Central memory CD8-positive, alpha-beta T cell (primary cell): ENCODE results near the gene AFF3.

ENCODE experiments used
- ATAC-seq: fragments of 150-1000 bp; cut with Tn5 transposase; replicated peaks from 2 replicates; pipeline ENCODE4 v1.10.0; 2022; ENCODE audit warnings: mild to moderate bottlenecking, moderate FRiP score, moderate number of reproducible peaks; ENCODE audit not compliant: poor library complexity, severe bottlenecking; ENCODE audit errors: extremely low read depth
- DNase-seq, 2 donors: peaks; one replicate each; pipeline ENCODE4 v3.0.0; 2021; ENCODE audit warnings: low spot score in 2 of 2
- H3K27ac Mint-ChIP-seq: one replicate; pipeline ENCODE4 v1.8.0; 2022; ENCODE audit warnings: low read depth, mild to moderate bottlenecking, moderate library complexity, mixed read lengths
- H3K27me3 Mint-ChIP-seq: one replicate; pipeline ENCODE4 v1.8.0; 2022; ENCODE audit warnings: mixed read lengths
- H3K36me3 Mint-ChIP-seq: one replicate; pipeline ENCODE4 v1.8.0; 2022; ENCODE audit warnings: mild to moderate bottlenecking, moderate library complexity, mixed read lengths; ENCODE audit not compliant: insufficient read depth
- H3K4me1 Mint-ChIP-seq: one replicate; pipeline ENCODE4 v1.8.0; 2022; ENCODE audit warnings: mixed read lengths
- H3K4me3 Mint-ChIP-seq: one replicate; pipeline ENCODE4 v1.8.0; 2022; ENCODE audit warnings: mild to moderate bottlenecking, moderate library complexity, mixed read lengths
- H3K9me3 Mint-ChIP-seq: one replicate; pipeline ENCODE4 v1.8.0; 2022; ENCODE audit warnings: mixed read lengths

The AFF3 gene

DNA sequence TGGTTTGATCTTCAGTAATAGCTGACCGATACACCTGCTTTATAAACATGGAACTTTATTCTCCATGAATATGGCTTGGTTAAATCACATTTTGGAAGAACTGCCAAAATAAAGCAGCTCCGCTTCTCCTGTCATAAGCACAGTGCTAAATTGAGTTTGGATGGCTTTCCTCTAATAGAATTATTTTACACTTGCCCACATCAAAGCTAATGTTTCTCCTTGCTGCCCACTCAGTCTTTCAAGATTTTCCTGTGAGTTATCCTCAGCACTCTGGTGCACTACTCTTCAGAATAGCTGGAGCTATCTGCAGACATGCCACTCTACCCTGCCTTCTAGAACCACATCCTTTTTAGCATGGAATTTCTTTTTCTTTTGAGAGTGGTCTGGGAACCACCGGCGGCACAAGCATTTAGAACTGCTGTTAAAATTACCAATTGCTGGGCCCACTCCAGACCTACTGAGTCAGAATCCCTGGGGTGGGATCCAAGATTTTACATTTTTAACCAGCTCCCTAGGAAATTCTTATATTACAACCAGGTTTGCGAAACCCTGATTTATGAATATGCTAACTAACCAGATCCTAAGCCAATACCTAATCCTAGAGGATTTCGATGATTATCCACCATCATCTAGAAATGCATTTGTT is 283.3 kb downstream of the AFF3 start:
- no peaks in the 10 kb centered on the region for H3K27me3 Mint-ChIP-seq
- H3K36me3 Mint-ChIP-seq = no peaks in the 10 kb centered on the region
- H3K4me3 Mint-ChIP-seq = no peak overlapping the region
- DNase-seq = no peak
- no peak overlapping the region for H3K27ac Mint-ChIP-seq
- ATAC-seq = no peak
- H3K9me3 Mint-ChIP-seq = no peaks in the 10 kb centered on the region
- peaks cover 7% of the 10 kb centered on the region for H3K4me1 Mint-ChIP-seq

DNA sequence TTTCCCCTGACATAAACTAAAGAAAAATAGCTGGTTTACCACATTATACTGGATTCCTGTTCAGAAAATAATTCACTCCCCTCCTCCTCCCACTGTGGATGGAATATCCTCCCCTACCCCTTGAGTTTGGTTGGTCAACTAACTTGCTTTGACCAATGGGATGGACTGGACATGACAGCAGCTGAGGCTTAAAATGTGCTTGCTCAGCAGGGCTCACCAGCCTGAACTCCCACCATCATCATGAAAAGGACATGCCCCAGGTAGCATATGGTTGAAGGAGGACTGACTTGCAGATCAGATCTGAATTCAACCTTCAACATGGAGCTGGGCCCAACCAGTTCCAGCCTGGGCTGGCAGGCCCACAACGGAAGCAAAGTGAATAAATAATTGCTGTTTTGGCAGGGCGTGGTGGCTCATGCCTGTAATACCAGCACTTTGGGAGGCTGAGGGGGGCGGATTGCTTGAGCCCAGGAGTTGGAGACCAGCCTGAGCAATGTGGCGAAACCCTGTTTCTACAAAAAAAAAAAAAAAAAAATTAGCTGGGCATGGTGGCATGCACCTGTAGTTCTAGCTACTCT is 284.4 kb downstream of the AFF3 start:
- Mint-ChIP-seq H3K4me3 (no peak overlapping the region), H3K27me3 (no peaks in the 10 kb centered on the region), H3K4me1 (peaks cover 7% of the 10 kb centered on the region), H3K36me3 (no peaks in the 10 kb centered on the region), H3K27ac (no peak overlapping the region), H3K9me3 (no peaks in the 10 kb centered on the region)
- no peak for DNase-seq
- no peak for ATAC-seq

DNA sequence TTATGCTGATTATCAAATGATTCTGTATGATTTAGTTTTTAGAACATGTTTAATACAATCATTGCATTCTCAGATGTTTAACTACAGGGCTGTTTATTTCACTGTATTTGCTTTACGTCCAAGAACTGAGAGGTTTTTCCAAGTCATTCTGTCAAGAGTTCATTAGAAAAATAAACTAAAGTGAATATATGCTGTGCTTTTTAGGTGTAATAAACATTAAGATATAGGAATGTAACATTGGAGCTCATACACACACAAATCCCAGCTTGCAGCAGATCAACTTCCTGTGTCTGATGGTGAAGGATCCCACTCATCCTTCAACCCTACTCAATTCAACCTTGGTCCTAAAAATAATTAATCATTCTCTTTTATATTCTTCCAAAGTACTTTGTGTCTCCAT is 285.0 kb downstream of the AFF3 start:
- H3K27me3 Mint-ChIP-seq = no peaks in the 10 kb centered on the region
- ATAC-seq = no peak
- DNase-seq = no peak
- H3K9me3 Mint-ChIP-seq = no peaks in the 10 kb centered on the region
- H3K4me1 Mint-ChIP-seq = peaks cover 7% of the 10 kb centered on the region
- no peaks in the 10 kb centered on the region for H3K36me3 Mint-ChIP-seq
- no peak overlapping the region for H3K27ac Mint-ChIP-seq
- no peak overlapping the region for H3K4me3 Mint-ChIP-seq

DNA sequence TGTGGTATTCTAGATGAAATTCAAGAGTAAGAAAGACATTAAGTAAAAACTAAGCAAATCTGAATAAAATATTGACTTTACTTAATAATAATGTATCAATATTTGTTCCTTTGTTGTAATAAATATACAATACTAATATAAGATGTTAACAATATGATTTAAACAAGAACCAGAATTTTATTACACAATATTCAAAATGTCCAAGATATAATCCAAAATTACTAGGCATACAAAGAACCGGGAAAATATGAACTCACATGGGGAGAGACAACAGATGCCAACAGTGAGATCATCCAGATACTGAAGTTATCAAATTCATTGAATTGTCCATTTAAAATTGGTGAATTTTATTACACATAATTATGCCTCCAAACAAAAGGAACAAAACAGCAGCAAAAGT is 286.3 kb downstream of the AFF3 start:
- Mint-ChIP-seq H3K36me3 (no peaks in the 10 kb centered on the region), H3K9me3 (no peaks in the 10 kb centered on the region), H3K27me3 (no peaks in the 10 kb centered on the region), H3K4me3 (no peak overlapping the region), H3K4me1 (peaks cover 2% of the 10 kb centered on the region), H3K27ac (no peak overlapping the region)
- DNase-seq (no peak), ATAC-seq (no peak)

DNA sequence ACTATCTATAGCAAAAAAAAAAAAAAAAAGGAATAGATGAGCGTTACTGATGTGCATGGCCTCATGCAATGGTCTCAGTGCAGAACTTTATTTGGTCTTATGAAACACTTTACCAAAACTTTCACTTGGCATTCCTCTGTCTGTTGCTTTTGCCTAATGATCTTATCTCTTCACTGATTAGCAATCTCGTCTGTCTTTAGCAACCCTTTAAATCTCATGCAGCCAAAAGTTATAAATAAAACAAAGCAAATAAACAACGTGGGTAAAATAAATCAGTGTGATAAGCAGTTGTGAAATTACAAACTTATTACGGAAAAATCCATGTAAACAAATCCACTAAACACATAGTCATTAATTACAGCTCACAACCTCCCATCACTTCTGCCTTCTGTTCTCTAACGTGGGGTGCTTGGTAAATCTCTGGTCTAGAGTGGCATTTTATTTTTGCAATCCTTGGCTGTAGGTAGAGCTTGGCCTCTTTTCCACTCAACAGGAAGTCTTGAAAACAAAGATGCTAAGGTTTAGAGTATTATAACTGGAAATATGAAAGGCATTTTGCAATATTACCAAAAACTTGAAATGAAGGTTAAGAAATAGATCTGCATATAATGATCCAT is 288.0 kb downstream of the AFF3 start:
- no peaks in the 10 kb centered on the region for H3K36me3 Mint-ChIP-seq
- DNase-seq = no peak
- no peaks in the 10 kb centered on the region for H3K4me1 Mint-ChIP-seq

GRCh38 chr2:99852956-99853355 is 289.4 kb downstream of the AFF3 start:
- Mint-ChIP-seq H3K4me1 (no peaks in the 10 kb centered on the region), H3K4me3 (no peak overlapping the region), H3K27ac (no peak overlapping the region), H3K36me3 (no peaks in the 10 kb centered on the region), H3K27me3 (no peaks in the 10 kb centered on the region), H3K9me3 (no peaks in the 10 kb centered on the region)
- no peak for DNase-seq
- ATAC-seq = no peak

More for the DNA sequence above, 288.0 kb downstream of the AFF3 start:
- no peaks in the 10 kb centered on the region for H3K9me3 Mint-ChIP-seq
- no peak overlapping the region for H3K4me3 Mint-ChIP-seq
- ATAC-seq = no peak
- H3K27me3 Mint-ChIP-seq = no peaks in the 10 kb centered on the region
- H3K27ac Mint-ChIP-seq = no peak overlapping the region

DNA sequence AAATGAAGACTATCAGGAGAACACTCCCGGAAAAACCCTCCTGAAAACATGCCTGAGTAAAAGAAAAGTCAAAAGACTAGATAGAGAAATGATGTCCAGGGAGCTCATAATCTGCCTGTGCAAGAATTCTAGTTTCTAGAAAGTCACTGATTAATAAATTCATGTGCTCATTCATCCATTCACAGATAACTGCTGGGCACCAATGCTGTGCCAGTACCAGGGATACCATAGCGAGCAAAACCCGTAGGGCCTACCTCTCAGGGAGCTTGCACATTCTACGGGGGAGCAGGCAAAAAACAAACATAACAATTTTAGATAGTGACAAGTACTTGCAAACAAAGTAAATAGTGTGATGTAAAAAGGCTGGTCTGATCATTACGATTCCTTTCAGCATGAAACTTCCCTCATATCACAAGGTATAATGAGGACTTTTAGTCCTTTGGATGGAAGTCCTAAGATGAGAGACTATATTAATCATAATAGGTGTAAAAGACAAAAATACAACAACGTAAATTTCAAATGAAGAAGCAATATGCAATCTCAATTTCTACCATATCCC is 289.9 kb downstream of the AFF3 start:
- Mint-ChIP-seq H3K4me3 (no peak overlapping the region), H3K9me3 (no peaks in the 10 kb centered on the region), H3K27me3 (no peaks in the 10 kb centered on the region), H3K36me3 (no peaks in the 10 kb centered on the region), H3K27ac (no peak overlapping the region), H3K4me1 (no peaks in the 10 kb centered on the region)
- ATAC-seq = no peak
- no peak for DNase-seq

GRCh38 chr2:99851811-99852210 is 290.6 kb downstream of the AFF3 start:
- no peaks in the 10 kb centered on the region for H3K9me3 Mint-ChIP-seq
- H3K4me1 Mint-ChIP-seq = no peaks in the 10 kb centered on the region
- H3K27me3 Mint-ChIP-seq = no peaks in the 10 kb centered on the region
- no peak overlapping the region for H3K4me3 Mint-ChIP-seq
- ATAC-seq = no peak
- no peaks in the 10 kb centered on the region for H3K36me3 Mint-ChIP-seq
- no peak overlapping the region for H3K27ac Mint-ChIP-seq
- DNase-seq = no peak

DNA sequence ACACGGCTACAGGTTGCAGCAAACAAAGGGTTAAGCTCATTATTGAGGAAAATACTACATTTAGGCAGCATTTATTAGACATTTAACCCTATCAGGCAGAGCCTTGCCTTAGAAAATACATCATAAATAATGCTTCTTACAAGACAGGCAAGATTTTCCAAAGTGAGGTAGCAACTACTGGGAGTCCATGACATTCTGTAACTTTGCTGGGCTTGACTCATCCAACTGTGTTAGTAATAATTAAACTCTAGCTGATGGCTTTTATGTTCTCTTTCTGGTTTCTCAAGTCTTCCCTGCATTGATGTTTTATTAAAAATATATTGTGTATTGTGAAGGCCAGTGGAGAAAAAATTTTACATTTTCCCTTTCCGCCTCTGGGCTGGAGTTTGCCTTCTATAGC is 291.3 kb downstream of the AFF3 start:
- Mint-ChIP-seq H3K9me3 (no peaks in the 10 kb centered on the region), H3K27ac (no peak overlapping the region), H3K4me1 (no peaks in the 10 kb centered on the region), H3K36me3 (no peaks in the 10 kb centered on the region), H3K27me3 (no peaks in the 10 kb centered on the region), H3K4me3 (no peak overlapping the region)
- ATAC-seq (no peak), DNase-seq (no peak)

DNA sequence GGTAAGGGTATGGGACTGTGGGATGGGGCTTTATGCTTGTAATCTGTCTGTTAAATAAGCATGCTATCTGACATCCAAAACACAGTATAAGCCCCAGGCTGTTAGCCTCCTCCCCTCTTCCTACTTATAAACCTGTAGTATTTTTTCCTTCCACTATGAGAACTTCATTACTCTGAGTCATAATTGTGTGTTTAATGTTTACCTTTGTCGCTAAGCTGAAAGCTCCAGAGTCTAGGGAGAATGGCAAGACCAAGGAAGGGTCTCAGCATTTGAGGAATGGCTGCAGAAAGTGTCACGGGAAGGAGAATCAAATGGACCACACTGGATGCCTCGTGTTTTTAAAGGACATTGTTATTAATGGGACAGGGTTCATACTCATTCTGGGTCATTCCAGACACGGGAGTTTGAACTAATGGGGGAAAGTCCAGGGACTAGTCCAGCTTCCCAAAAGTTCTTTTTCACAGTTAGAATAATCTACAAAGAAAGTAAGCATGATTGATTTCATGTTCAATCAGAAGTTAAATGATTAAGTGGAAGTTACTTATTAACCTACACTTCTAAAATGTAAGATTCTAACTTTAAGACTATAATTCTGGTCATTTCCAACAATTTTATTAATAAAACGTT is 292.2 kb downstream of the AFF3 start:
- Mint-ChIP-seq H3K27ac (no peak overlapping the region), H3K36me3 (no peaks in the 10 kb centered on the region), H3K4me1 (no peaks in the 10 kb centered on the region), H3K27me3 (no peaks in the 10 kb centered on the region), H3K9me3 (no peaks in the 10 kb centered on the region), H3K4me3 (no peak overlapping the region)
- no peak for ATAC-seq
- DNase-seq = no peak

DNA sequence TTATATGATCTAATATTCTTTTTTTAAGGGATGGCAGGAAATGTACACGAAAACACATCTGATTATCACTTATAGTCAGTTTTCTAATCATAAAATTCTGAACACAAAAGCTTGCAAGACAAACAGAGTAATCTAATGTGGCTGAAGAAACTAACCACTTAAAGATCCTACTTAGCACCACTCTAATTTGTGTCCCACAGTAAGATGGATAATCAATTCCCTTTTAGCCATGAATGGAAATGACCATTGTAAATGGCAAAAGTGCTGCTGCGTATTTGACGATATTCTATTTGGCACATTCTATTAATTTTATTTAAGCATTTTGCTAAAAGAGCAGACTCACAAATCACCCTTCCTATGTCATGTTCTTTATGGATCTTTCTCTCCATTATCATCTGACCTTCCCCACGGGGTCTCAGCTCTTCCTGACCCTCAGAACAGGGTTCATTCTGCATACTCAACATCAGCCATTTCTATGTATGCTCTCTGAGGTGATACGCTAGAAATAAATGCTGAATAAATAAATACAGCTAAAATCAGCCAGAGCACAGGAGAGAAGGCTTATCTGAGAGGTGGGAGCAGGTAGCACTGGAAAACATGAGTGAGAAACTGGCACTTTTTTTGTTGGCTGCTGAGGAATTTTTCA is 295.8 kb downstream of the AFF3 start:
- Mint-ChIP-seq H3K27me3 (no peaks in the 10 kb centered on the region), H3K36me3 (peaks cover 2% of the 10 kb centered on the region), H3K9me3 (no peaks in the 10 kb centered on the region), H3K27ac (no peak overlapping the region), H3K4me1 (no peaks in the 10 kb centered on the region), H3K4me3 (no peak overlapping the region)
- no peak for DNase-seq
- no peak for ATAC-seq

DNA sequence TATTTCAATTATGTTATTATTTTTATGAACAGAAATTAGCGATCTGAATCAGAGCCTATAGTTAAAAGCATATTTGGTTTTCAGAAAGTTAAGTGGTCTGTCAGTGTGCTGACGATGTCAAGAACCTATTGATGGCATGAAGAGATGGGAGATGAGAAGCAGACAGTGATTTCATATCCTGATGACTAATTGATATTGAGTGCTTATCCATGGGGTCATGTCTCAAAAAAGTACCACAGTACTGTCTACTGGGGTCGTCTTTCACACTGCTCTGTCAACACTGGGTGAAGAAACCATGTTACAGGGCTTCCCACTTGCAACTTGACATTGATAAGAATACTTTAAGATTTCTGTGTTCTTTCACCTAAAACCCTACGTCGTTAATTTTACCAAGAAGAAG is 297.1 kb downstream of the AFF3 start:
- DNase-seq = no peak
- H3K9me3 Mint-ChIP-seq = no peaks in the 10 kb centered on the region
- H3K27ac Mint-ChIP-seq = no peak overlapping the region
- H3K27me3 Mint-ChIP-seq = no peaks in the 10 kb centered on the region
- H3K4me3 Mint-ChIP-seq = no peak overlapping the region
- no peak for ATAC-seq
- H3K4me1 Mint-ChIP-seq = no peaks in the 10 kb centered on the region
- H3K36me3 Mint-ChIP-seq = peaks cover 2% of the 10 kb centered on the region
